GM21367 (cell line): ENCODE results near the gene CPVL.
"Not testable (repeated sequence)": the region's sequence is repeated elsewhere in the genome, so short reads cannot be mapped to it uniquely, and the experiment has no call there.

ENCODE experiments used
- ATAC-seq: cut with Tn5 transposase; IDR thresholded peaks from one replicate; pipeline ENCODE4 v1.9.1; 2021; ENCODE audit not compliant: unreplicated experiment

The CPVL gene

GRCh38 chr7:29095631-29096445, 50.5 kb downstream of the CPVL start:
- ATAC-seq, result no peak

- ATAC-seq, result not testable (repeated sequence)
These were observed 53.2 kb downstream of the CPVL start for GRCh38 chr7:29093091-29093490.

GRCh38 chr7:29091715-29092114, 54.6 kb downstream of the CPVL start:
- ATAC-seq, result no peak

- ATAC-seq, result no peak
These were observed 55.3 kb downstream of the CPVL start for GRCh38 chr7:29090836-29091601.

GRCh38 chr7:29090151-29090805, 56.1 kb downstream of the CPVL start:
- no peak for ATAC-seq

- no peak for ATAC-seq
These were observed 58.5 kb downstream of the CPVL start for GRCh38 chr7:29087840-29088170.

- no peak for ATAC-seq
These were observed 59.8 kb downstream of the CPVL start for GRCh38 chr7:29086545-29086944.

- no peak for ATAC-seq
These were observed 61.5 kb downstream of the CPVL start for GRCh38 chr7:29084832-29085231.

- ATAC-seq, result no peak
These were observed 65.5 kb downstream of the CPVL start for GRCh38 chr7:29080803-29081202.

- ATAC-seq, result no peak
These were observed 67.8 kb downstream of the CPVL start for GRCh38 chr7:29078311-29079260.

GRCh38 chr7:29077854-29078253, 68.5 kb downstream of the CPVL start:
- no peak for ATAC-seq

GRCh38 chr7:29077176-29077575, 69.2 kb downstream of the CPVL start:
- no peak for ATAC-seq

- no peak for ATAC-seq
These were observed 69.7 kb downstream of the CPVL start for GRCh38 chr7:29076631-29077030.

- ATAC-seq, result no peak
These were observed 70.7 kb downstream of the CPVL start for GRCh38 chr7:29075606-29076005.

- no peak for ATAC-seq
These were observed 75.0 kb downstream of the CPVL start for GRCh38 chr7:29071203-29071874.

GRCh38 chr7:29066641-29067040, 79.7 kb downstream of the CPVL start:
- no peak for ATAC-seq

GRCh38 chr7:29065181-29065857, 81.0 kb downstream of the CPVL start:
- ATAC-seq, result no peak

- ATAC-seq, result no peak
These were observed 82.5 kb downstream of the CPVL start for GRCh38 chr7:29063872-29064271.

- ATAC-seq, result no peak
These were observed 83.1 kb downstream of the CPVL start for GRCh38 chr7:29063236-29063635.
